Calu3 (cell line): ENCODE measurements around the gene POLR2A. TPM values are rescaled to one million over a fixed set of nuclear protein-coding genes. Genes with fewer than 3 reads are reported as not detected.

Experiments
- Bru-seq: library from RNA; stranded (reverse); fragments of 400-500 nt; gene quantifications from one replicate; lab custom pipeline; 2021; lab: Mats Ljungman, UMichigan
- BruChase-seq, 2 experiments: library from RNA; stranded (reverse); fragments of 400-500 nt; gene quantifications; one replicate each; lab custom pipeline; 2021; lab: Mats Ljungman, UMichigan
- BruUV-seq: library from RNA; stranded (reverse); fragments of 400-500 nt; replicated peaks from 2 replicates; lab custom pipeline; 2021; lab: Mats Ljungman, UMichigan
- CTCF ChIA-PET: fragments of 300-600 bp; sonication (Branson Sonifier 250); formaldehyde crosslinking; loops from one replicate; lab custom pipeline; 2022; ENCODE audit warnings: antibody characterized with exemption; lab: Charles Lee
- DNase-seq: peaks from one replicate; pipeline ENCODE4 v3.0.0; 2022
- H3K27ac Mint-ChIP-seq: one replicate; pipeline ENCODE4 v1.8.0; 2022; ENCODE audit warnings: mixed read lengths; ENCODE audit not compliant: unreplicated experiment
- H3K27me3 Mint-ChIP-seq: one replicate; pipeline ENCODE4 v1.8.0; 2022; ENCODE audit warnings: mixed read lengths; ENCODE audit not compliant: unreplicated experiment
- H3K36me3 Mint-ChIP-seq: one replicate; pipeline ENCODE4 v1.8.0; 2022; ENCODE audit warnings: mild to moderate bottlenecking, moderate library complexity, mixed read lengths; ENCODE audit not compliant: insufficient read depth, unreplicated experiment
- H3K4me1 Mint-ChIP-seq: one replicate; pipeline ENCODE4 v1.8.0; 2022; ENCODE audit warnings: mild to moderate bottlenecking, low read depth, mixed read lengths; ENCODE audit not compliant: unreplicated experiment
- H3K4me3 Mint-ChIP-seq: one replicate; pipeline ENCODE4 v1.8.0; 2022; ENCODE audit warnings: mild to moderate bottlenecking, low read depth, moderate library complexity, mixed read lengths; ENCODE audit not compliant: unreplicated experiment
- H3K9me3 Mint-ChIP-seq: one replicate; pipeline ENCODE4 v1.8.0; 2022; ENCODE audit warnings: low read depth, mixed read lengths; ENCODE audit not compliant: unreplicated experiment
- CTCF ChIP-seq: fragments of 200-600 bp; IDR thresholded peaks from one replicate; pipeline ENCODE4 v1.8.0; 2022; ENCODE audit warnings: antibody characterized with exemption; ENCODE audit not compliant: unreplicated experiment
- intact Hi-C: fragments of 100-400 bp; cut with micrococcal nuclease; formaldehyde crosslinking; loops from one replicate; pipeline ENCODE4 v1.10.0; 2022; ENCODE audit not compliant: unreplicated experiment
- long read RNA-seq: library from polyadenylated mRNA; stranded (forward); transcript quantifications from one replicate; pipeline ENCODE4 v2.0.0, GENCODE V29; 2022
- total RNA-seq: library from RNA; stranded (reverse); gene quantifications from 2 replicates; pipeline ENCODE4 v1.2.3, GENCODE V29; 2022

Gene POLR2A
- total RNA-seq (89.0 and 99.3 TPM in 2 replicates), Bru-seq, nascent RNA (percentile 81 among the genes with signal in this experiment), BruChase-seq, experiment 1, labeled RNA remaining after a 6-hour chase (percentile 83 among the genes with signal in this experiment), BruChase-seq, experiment 2, labeled RNA remaining after a 2-hour chase (percentile 78 among the genes with signal in this experiment)
- long read RNA-seq, full-length matches to known transcripts: 3 of 10 reads
- long read RNA-seq, partial matches to known transcripts: 2 of 10 reads
- long read RNA-seq, other reads (novel, unspliced or antisense): 5 of 10 reads

- DNase-seq: peak; percentile 96
- Mint-ChIP-seq H3K36me3 (peaks cover 48% of the 10 kb centered on the region), H3K27me3 (no peaks in the 10 kb centered on the region), H3K27ac (peak within 1 kb of the TSS; percentile 96), H3K9me3 (no peaks in the 10 kb centered on the region), H3K4me3 (peak within 1 kb of the TSS; percentile 93), H3K4me1 (peaks cover 42% of the 10 kb centered on the region)
- CTCF ChIA-PET: interaction anchor here (0.6 kb wide), 1 partner anchor 1832 kb away, joined by 3 read pairs; no protein-coding TSS in a partner anchor
- TF ChIP-seq CTCF: no peak
- intact Hi-C loops: no loop called here
- no TSS peak for BruUV-seq
These were observed at the start of gene POLR2A for GRCh38 chr17:7484067-7484918. TSS of gene POLR2A (plus strand) at chr17:7484366.

- peak; percentile 47 for DNase-seq
- BruUV-seq: TSS peak; percentile 81
- Mint-ChIP-seq H3K9me3 (no peaks in the 10 kb centered on the region), H3K4me1 (peaks cover 7% of the 10 kb centered on the region), H3K36me3 (peaks cover 38% of the 10 kb centered on the region), H3K4me3 (peak overlapping the region; percentile 75), H3K27ac (peak overlapping the region; percentile 69), H3K27me3 (peaks cover 31% of the 10 kb centered on the region)
- CTCF ChIA-PET: interaction anchor here (0.6 to 2.9 kb wide), 7 partner anchors 32 to 125 kb away, joined by 3 to 13 read pairs (median 3); partner anchors contain the start of genes SENP3, TMEM256 and ZBTB4
- no peak for TF ChIP-seq CTCF
- intact Hi-C loops: loop anchor here (5.0 kb wide), 3 partner anchors 41 to 126 kb away; partner anchors contain the start of genes KCTD11, SENP3 and ZBTB4
These were observed 48.2 kb upstream of the POLR2A start for GRCh38 chr17:7435676-7436555.

GRCh38 chr17:7436556-7437368, 47.4 kb upstream of the POLR2A start:
- Mint-ChIP-seq H3K27ac (peak overlapping the region; percentile 60), H3K36me3 (peaks cover 38% of the 10 kb centered on the region), H3K27me3 (peaks cover 40% of the 10 kb centered on the region), H3K4me3 (peak overlapping the region; percentile 75), H3K9me3 (no peaks in the 10 kb centered on the region), H3K4me1 (peaks cover 7% of the 10 kb centered on the region)
- TF ChIP-seq CTCF: peak; percentile 59
- DNase-seq: peak; percentile 87
- CTCF ChIA-PET: interaction anchor here (0.5 to 2.9 kb wide), 10 partner anchors 33 to 250 kb away, joined by 3 to 13 read pairs (median 3); partner anchors contain the start of genes SENP3, TMEM256, TNFSF13 and TP53
- intact Hi-C loops: loop anchor here (5.0 kb wide), 3 partner anchors 41 to 126 kb away; partner anchors contain the start of genes KCTD11, SENP3 and ZBTB4
- BruUV-seq: no TSS peak
